DOHH2 (cell line): Measurements from ENCODE around the gene CCDC28B.

Experiments
- H3F3A ChIP-seq: fragments of 200-600 bp; sonication (generic), shearing (Covaris generic); 2 replicates; pipeline ENCODE4 v1.6.0; 2016; ENCODE audit warnings: antibody characterized with exemption, mild to moderate bottlenecking; ENCODE audit not compliant: control insufficient read depth, insufficient read depth
- H3K27ac ChIP-seq: fragments of 200-600 bp; sonication (generic); 2 replicates; pipeline ENCODE4 v1.5.1; 2014; ENCODE audit warnings: low read depth, mild to moderate bottlenecking, low read length, moderate library complexity
- H3K27me3 ChIP-seq: fragments of 200-600 bp; sonication (generic); 2 replicates; pipeline ENCODE4 v1.6.1; 2014; ENCODE audit warnings: mild to moderate bottlenecking, low read length, mixed read lengths; ENCODE audit not compliant: control insufficient read depth
- H3K36me3 ChIP-seq: fragments of 200-600 bp; sonication (generic); 2 replicates; pipeline ENCODE4 v1.6.1; 2014; ENCODE audit warnings: mild to moderate bottlenecking, low read length, moderate library complexity, mixed read lengths; ENCODE audit not compliant: control insufficient read depth
- H3K4me1 ChIP-seq: fragments of 200-600 bp; sonication (generic); 2 replicates; pipeline ENCODE4 v1.6.1; 2014; ENCODE audit warnings: mild to moderate bottlenecking, low read length, mixed read lengths; ENCODE audit not compliant: control insufficient read depth
- H3K4me2 ChIP-seq: fragments of 200-600 bp; sonication (generic); 2 replicates; pipeline ENCODE4 v1.6.0; 2014; ENCODE audit warnings: mild to moderate bottlenecking, low read length, moderate library complexity
- H3K4me3 ChIP-seq: fragments of 200-600 bp; sonication (generic); 2 replicates; pipeline ENCODE4 v1.5.1; 2014; ENCODE audit warnings: mild to moderate bottlenecking, low read length, mixed read lengths
- H3K79me2 ChIP-seq: fragments of 200-600 bp; sonication (generic); 2 replicates; pipeline ENCODE4 v1.6.1; 2014; ENCODE audit warnings: mild to moderate bottlenecking, low read length, mixed read lengths; ENCODE audit not compliant: control insufficient read depth
- H3K9me2 ChIP-seq: fragments of 200-600 bp; sonication (generic); replicated peaks from 2 replicates; pipeline ENCODE4 v1.6.1; 2014; ENCODE audit warnings: mild to moderate bottlenecking, low read length, mixed read lengths; ENCODE audit not compliant: control insufficient read depth
- H3K9me3 ChIP-seq: fragments of 200-600 bp; sonication (generic); 2 replicates; pipeline ENCODE4 v1.6.1; 2014; ENCODE audit warnings: antibody characterized with exemption, low read length, mixed read lengths; ENCODE audit not compliant: control insufficient read depth, insufficient read depth
- H4K20me1 ChIP-seq: fragments of 200-600 bp; sonication (generic); 2 replicates; pipeline ENCODE4 v1.6.0; 2014; ENCODE audit warnings: low read depth, mild to moderate bottlenecking, antibody characterized with exemption, low read length, moderate library complexity; ENCODE audit not compliant: control insufficient read depth, insufficient read depth
- EZH2phosphoT487 ChIP-seq: fragments of 200-600 bp; sonication (generic); IDR thresholded peaks from 2 replicates; pipeline ENCODE4 v1.6.1; 2017; ENCODE audit warnings: borderline replicate concordance, mild to moderate bottlenecking, antibody characterized with exemption, low read length, moderate library complexity, mixed read lengths
- TF ChIP-seq, protein P1 (sequence below): fragments of 200-600 bp; sonication (generic); IDR thresholded peaks from one replicate; pipeline ENCODE4 v1.5.1; 2014; ENCODE audit warnings: antibody characterized with exemption, mild to moderate bottlenecking, low read depth, low read length; ENCODE audit not compliant: poor library complexity, severe bottlenecking

CCDC28B gene

DNA sequence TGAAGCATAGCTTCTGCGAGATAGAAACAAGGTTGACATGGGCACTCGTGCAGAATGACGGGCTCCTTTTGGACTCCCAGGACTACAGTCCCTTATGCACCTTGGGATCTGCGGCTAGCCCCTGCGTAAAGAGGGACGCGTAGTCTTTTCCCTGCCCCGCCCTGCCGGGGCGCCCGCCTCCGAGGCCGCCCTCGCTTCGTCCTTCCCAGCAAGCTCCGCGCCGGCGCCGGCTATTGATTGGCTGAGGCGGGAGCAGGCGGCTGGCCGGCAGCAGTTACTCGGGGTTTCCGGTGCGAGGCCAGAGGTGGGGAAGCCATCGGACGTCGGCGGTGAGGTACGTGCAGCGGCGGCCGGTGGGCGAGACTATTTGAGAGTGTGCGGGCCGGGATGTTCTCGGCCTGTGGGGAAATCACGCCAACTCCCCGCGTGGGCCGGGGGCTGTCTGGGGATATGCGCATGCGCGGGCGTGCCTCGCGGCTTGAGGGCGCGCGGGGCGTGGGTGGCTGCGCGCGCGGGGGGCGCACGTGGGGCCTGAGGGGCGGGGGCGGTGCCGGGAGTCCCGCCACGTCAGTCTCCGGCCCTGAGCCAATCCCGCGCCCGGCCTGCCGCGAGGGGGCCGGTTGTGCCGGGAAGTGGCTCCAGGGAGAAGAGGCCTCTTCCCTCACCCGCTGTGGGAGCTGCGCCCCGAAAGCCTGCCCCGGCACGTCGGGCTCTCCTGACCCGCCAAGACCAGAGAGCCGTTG lies 20.8 kb upstream of the CCDC28B start, which contains the start of gene TXLNA:
TXLNA (plus strand) TSS at position 233 of the 743 bp plus-strand sequence. CDS start 671 bp downstream, outside the sequence.
- TF ChIP-seq, protein P1, sequence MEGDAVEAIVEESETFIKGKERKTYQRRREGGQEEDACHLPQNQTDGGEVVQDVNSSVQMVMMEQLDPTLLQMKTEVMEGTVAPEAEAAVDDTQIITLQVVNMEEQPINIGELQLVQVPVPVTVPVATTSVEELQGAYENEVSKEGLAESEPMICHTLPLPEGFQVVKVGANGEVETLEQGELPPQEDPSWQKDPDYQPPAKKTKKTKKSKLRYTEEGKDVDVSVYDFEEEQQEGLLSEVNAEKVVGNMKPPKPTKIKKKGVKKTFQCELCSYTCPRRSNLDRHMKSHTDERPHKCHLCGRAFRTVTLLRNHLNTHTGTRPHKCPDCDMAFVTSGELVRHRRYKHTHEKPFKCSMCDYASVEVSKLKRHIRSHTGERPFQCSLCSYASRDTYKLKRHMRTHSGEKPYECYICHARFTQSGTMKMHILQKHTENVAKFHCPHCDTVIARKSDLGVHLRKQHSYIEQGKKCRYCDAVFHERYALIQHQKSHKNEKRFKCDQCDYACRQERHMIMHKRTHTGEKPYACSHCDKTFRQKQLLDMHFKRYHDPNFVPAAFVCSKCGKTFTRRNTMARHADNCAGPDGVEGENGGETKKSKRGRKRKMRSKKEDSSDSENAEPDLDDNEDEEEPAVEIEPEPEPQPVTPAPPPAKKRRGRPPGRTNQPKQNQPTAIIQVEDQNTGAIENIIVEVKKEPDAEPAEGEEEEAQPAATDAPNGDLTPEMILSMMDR: no peak
- TF ChIP-seq EZH2phosphoT487: no peak
- Histone ChIP-seq H3K9me3 (no peaks in the 10 kb centered on the region), H3K36me3 (peaks cover 40% of the 10 kb centered on the region), H3K27me3 (no peaks in the 10 kb centered on the region), H3K4me2 (peak within 1 kb of the TSS; percentile 97), H3K4me1 (peaks cover 32% of the 10 kb centered on the region), H3F3A (peaks cover 17% of the 10 kb centered on the region), H3K4me3 (peak within 1 kb of the TSS; percentile 87), H3K27ac (peak within 1 kb of the TSS; percentile 73), H4K20me1 (peaks cover 3% of the 10 kb centered on the region; the same call in 1 of the 2 replicates), H3K9me2 (no peaks in the 10 kb centered on the region), H3K79me2 (peaks cover 45% of the 10 kb centered on the region)

DNA sequence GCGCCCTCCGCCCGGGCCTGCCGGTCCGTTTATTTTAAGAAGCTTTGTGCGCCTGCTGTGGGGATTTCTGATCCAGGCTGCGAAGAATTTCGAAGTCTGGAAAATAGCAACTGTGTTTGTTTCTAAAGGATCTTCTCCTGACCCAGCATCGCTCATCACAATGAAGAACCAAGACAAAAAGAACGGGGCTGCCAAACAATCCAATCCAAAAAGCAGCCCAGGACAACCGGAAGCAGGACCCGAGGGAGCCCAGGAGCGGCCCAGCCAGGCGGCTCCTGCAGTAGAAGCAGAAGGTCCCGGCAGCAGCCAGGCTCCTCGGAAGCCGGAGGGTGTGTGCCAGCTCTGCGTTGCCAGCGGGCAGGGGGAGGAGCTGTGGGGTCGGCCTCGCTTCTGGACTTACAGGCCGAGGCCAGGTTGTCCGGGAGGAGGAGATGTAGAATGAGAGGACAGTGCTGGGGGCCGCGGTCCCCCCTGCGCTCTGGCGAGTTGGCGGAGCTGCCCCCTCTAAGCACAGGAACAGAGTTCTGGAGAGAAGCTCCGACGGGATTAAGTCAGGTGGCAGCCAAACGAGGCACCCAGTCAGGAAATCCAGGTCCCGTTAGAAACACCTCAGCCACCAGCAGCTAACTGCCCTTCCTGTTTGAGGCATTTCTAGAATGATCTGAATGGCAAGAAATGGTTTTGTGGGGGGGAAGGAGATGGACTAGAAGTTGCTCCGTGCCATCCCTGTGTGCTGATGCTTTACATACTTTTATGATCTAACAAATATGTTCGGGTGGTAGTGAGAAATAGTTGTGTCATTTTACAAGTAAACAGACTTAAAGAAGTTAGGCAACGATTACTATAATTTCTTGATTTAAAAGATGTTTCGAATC lies 20.0 kb upstream of the CCDC28B start:
- peaks cover 32% of the 10 kb centered on the region for H3K4me1 ChIP-seq
- H4K20me1 ChIP-seq: peaks cover 3% of the 10 kb centered on the region; the same call in 1 of the 2 replicates
- no peaks in the 10 kb centered on the region for H3K9me3 ChIP-seq
- H3K36me3 ChIP-seq: peaks cover 45% of the 10 kb centered on the region
- H3K27ac ChIP-seq: peak overlapping the region; percentile 73
- H3K4me3 ChIP-seq: peak overlapping the region; percentile 87
- H3K4me2 ChIP-seq: peak overlapping the region; percentile 97
- H3K79me2 ChIP-seq: peaks cover 51% of the 10 kb centered on the region
- H3F3A ChIP-seq: peaks cover 17% of the 10 kb centered on the region
- no peaks in the 10 kb centered on the region for H3K9me2 ChIP-seq
- no peaks in the 10 kb centered on the region for H3K27me3 ChIP-seq
- TF ChIP-seq, protein P1: no peak
- TF ChIP-seq EZH2phosphoT487: no peak

- Histone ChIP-seq H3K4me3 (peak overlapping the region; percentile 87), H3K36me3 (peaks cover 50% of the 10 kb centered on the region), H3K9me3 (no peaks in the 10 kb centered on the region), H4K20me1 (peaks cover 3% of the 10 kb centered on the region; the same call in 1 of the 2 replicates), H3F3A (peaks cover 17% of the 10 kb centered on the region), H3K79me2 (peaks cover 56% of the 10 kb centered on the region), H3K4me2 (peak overlapping the region; percentile 97), H3K9me2 (no peaks in the 10 kb centered on the region), H3K27ac (peak overlapping the region; percentile 73; the same call in 1 of the 2 replicates), H3K4me1 (peaks cover 34% of the 10 kb centered on the region), H3K27me3 (no peaks in the 10 kb centered on the region)
- no peak for TF ChIP-seq EZH2phosphoT487
- TF ChIP-seq, protein P1: no peak
Observed at GRCh38 chr1:32181065-32181464, 19.3 kb upstream of the CCDC28B start.
